Endothelial cell of umbilical vein (primary cell): ENCODE measurements around the gene APOBEC3A. TPM values are rescaled to one million over a fixed set of nuclear protein-coding genes. Genes with fewer than 3 reads are reported as not detected.
"Not testable (repeated sequence)": the region's sequence is repeated elsewhere in the genome, so short reads cannot be mapped to it uniquely, and the experiment has no call there.

Experiments used
- BruUV-seq: library from RNA; stranded (reverse); fragments of 400-500 nt; replicated peaks from 2 replicates; lab custom pipeline; 2021; lab: Mats Ljungman, UMichigan
- CTCF ChIA-PET: fragments of 300-600, 350-600 bp; sonication (Branson Sonifier 250); formaldehyde crosslinking; loops from one replicate; lab custom pipeline; 2021; ENCODE audit warnings: antibody characterized with exemption, inconsistent platforms; lab: Charles Lee
- POLR2A ChIA-PET: fragments of 300-600, 350-600 bp; sonication (Branson Sonifier 250); formaldehyde crosslinking; loops from one replicate; lab custom pipeline; 2021; ENCODE audit warnings: antibody characterized with exemption, inconsistent platforms; lab: Charles Lee
- DNase-seq: peaks from one replicate; pipeline ENCODE4 v3.0.0-alpha.2; 2011; ENCODE audit warnings: low read depth, low spot score
- FAIRE-seq: peaks from 2 replicates; lab custom pipeline; 2011; peaks lifted over from hg19 to GRCh38; lab: Jason Lieb, UNC
- H2AFZ ChIP-seq: 2 replicates; pipeline ENCODE4 v1.6.0; 2012; ENCODE audit warnings: low read depth, low read length, control low read depth, inconsistent platforms
- H3K27ac ChIP-seq: 2 replicates; pipeline ENCODE4 v1.5.1; 2011; ENCODE audit warnings: low read depth, mild to moderate bottlenecking, control low read depth, low read length, moderate library complexity; ENCODE audit not compliant: insufficient read depth
- H3K27me3 ChIP-seq, 2 experiments: 2 replicates each; pipeline versions ENCODE4 v1.6.0 to v1.6.1; 2011; ENCODE audit warnings: low read length in 2 of 2, mixed read lengths in 1 of 2; ENCODE audit not compliant: control insufficient read depth in 2 of 2, insufficient read depth in 2 of 2
- H3K36me3 ChIP-seq, 2 experiments: 2 replicates in 1 of 2; 3 replicates in 1 of 2; pipeline ENCODE4 v1.5.1; 2011; ENCODE audit warnings: low read length in 2 of 2, mild to moderate bottlenecking in 1 of 2, moderate library complexity in 1 of 2; ENCODE audit not compliant: control insufficient read depth in 2 of 2, insufficient read depth in 2 of 2; ENCODE audit errors: extremely low read depth in 1 of 2
- H3K4me1 ChIP-seq: 3 replicates; pipeline ENCODE4 v1.5.1; 2011; ENCODE audit warnings: mild to moderate bottlenecking, low read length; ENCODE audit not compliant: control insufficient read depth, insufficient read depth; ENCODE audit errors: extremely low read depth
- H3K4me2 ChIP-seq: 2 replicates; pipeline ENCODE4 v1.6.1; 2011; ENCODE audit warnings: low read length, control low read depth, mixed read lengths; ENCODE audit not compliant: insufficient read depth
- H3K4me3 ChIP-seq, 3 experiments: fragments of 200-600 bp in 1 of 3; sonication (generic), shearing (Covaris generic) in 1 of 3; replicated peaks in 1 of 3; 2 replicates each; pipeline ENCODE4 v1.5.1; 2011 to 2016; ENCODE audit warnings: control low read depth in 3 of 3, low read length in 3 of 3, mild to moderate bottlenecking in 2 of 3, inconsistent platforms in 1 of 3, low read depth in 1 of 3, moderate library complexity in 1 of 3; ENCODE audit not compliant: insufficient read depth in 1 of 3
- H3K79me2 ChIP-seq: 2 replicates; pipeline ENCODE4 v1.6.0; 2012; ENCODE audit warnings: low read length, inconsistent platforms; ENCODE audit not compliant: control insufficient read depth, insufficient read depth
- H3K9ac ChIP-seq: replicated peaks from 2 replicates; pipeline ENCODE3; 2011; ENCODE audit warnings: low read length, control low read depth; ENCODE audit not compliant: insufficient read depth; ENCODE audit errors: extremely low read depth
- H3K9me1 ChIP-seq: replicated peaks from 3 replicates; pipeline ENCODE4 v1.6.0; 2011; ENCODE audit warnings: mild to moderate bottlenecking, low read length; ENCODE audit not compliant: control insufficient read depth, insufficient read depth; ENCODE audit errors: extremely low read depth
- H3K9me3 ChIP-seq: replicated peaks from 2 replicates; pipeline ENCODE4 v1.5.1; 2012; ENCODE audit warnings: low read length, inconsistent platforms; ENCODE audit not compliant: control insufficient read depth, insufficient read depth
- H4K20me1 ChIP-seq: replicated peaks from 2 replicates; pipeline ENCODE3; 2011; ENCODE audit warnings: mild to moderate bottlenecking, low read length; ENCODE audit not compliant: control insufficient read depth, insufficient read depth; ENCODE audit errors: extremely low read depth
- GATA2 ChIP-seq: IDR thresholded peaks from 2 replicates; pipeline ENCODE4 v1.7.0; 2011; ENCODE audit warnings: low read depth, mild to moderate bottlenecking, moderate library complexity, mixed read lengths, low read length; ENCODE audit not compliant: insufficient read length, insufficient read depth
- JUN ChIP-seq: IDR thresholded peaks from 2 replicates; pipeline ENCODE4 v1.6.1; 2011; ENCODE audit warnings: borderline replicate concordance, low read depth; ENCODE audit not compliant: insufficient read length, insufficient read depth
- MYC ChIP-seq: IDR thresholded peaks from one replicate; pipeline ENCODE4 v1.6.1; 2011; ENCODE audit warnings: mild to moderate bottlenecking, low read depth, low read length
- POLR2A ChIP-seq: IDR thresholded peaks from 2 replicates; pipeline ENCODE4 v1.6.1; 2012; ENCODE audit warnings: low read depth, mild to moderate bottlenecking, control low read depth, low read length
- POLR2AphosphoS5 ChIP-seq: IDR thresholded peaks from 2 replicates; pipeline ENCODE4 v1.6.1; 2012; ENCODE audit warnings: low read depth, mild to moderate bottlenecking, control low read depth, low read length, moderate library complexity; ENCODE audit not compliant: insufficient read depth
- dilution Hi-C: fragments of 300-500 bp; cut with MboI; formaldehyde crosslinking; loops from one replicate; pipeline ENCODE4 v1.15.0; 2019; ENCODE audit warnings: low sequenced_read_pairs; ENCODE audit not compliant: extremely low pct_ligation_motif_present
- intact Hi-C: fragments of 100-400 bp; cut with micrococcal nuclease; formaldehyde crosslinking; loops from one replicate; pipeline ENCODE4 v1.10.0; 2022
- polyA plus RNA-seq, 4 experiments: library from polyadenylated mRNA; depleted of rRNA in 3 of 4; stranded (reverse) in 3 of 4; unstranded in 1 of 4; fragments of >200 nt; gene quantifications; 2 replicates each; pipeline versions ENCODE4 v1.2.1 to v1.2.3, GENCODE V29; 2011 to 2012; ENCODE audit warnings: missing spikeins in 1 of 4
- total RNA-seq: library from RNA; stranded (reverse); gene quantifications from 2 replicates; pipeline ENCODE4 v1.2.3, GENCODE V29; 2021
- TF ChIP-seq, protein P1 (sequence below), 2 donors: IDR thresholded peaks; 1 replicate in 1 of 2; 2 replicates in 1 of 2; pipeline ENCODE4 v1.5.1; 2011; ENCODE audit warnings: low read length in 2 of 2, mild to moderate bottlenecking in 2 of 2, moderate library complexity in 2 of 2, control low read depth in 1 of 2, inconsistent platforms in 1 of 2, low read depth in 1 of 2; ENCODE audit not compliant: insufficient read depth in 1 of 2; ENCODE audit errors: extremely low read depth in 1 of 2
- TF ChIP-seq, protein P2 (sequence below): IDR thresholded peaks from 2 replicates; pipeline ENCODE4 v1.6.1; 2011; ENCODE audit not compliant: insufficient read depth, insufficient read length

Gene APOBEC3A
- total and polyA plus RNA-seq, 2 donors (not counting 3 experiments of a cell fraction or from before 2014, with no cell fraction given), result not detected

DNA sequence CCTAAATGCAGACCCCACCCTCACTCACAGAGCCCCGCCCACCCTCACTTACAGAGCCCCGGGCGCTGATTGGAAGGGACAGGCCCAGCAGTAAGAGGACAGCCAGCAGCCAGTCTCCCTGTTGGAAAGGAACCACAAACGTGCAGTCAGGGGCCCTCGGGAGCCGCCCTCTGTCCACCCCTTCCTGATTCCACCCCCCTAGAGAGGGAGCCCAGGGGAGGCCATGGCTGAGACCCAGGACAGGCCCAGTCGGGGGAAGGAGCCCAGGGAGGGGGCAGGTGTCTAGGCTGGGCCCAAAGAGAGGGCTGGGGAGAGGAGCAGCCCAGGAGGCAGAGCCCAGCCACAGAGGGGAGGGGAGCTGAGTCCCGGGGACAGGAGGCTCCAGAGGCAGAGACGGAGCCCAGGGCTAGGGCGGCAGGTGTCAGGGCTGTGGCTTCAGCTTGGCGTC is 5.9 kb downstream of the APOBEC3A start:
- H3K9me3 ChIP-seq, CTCF ChIA-PET, POLR2A ChIA-PET, intact Hi-C loops, dilution Hi-C loops, H3K79me2 ChIP-seq, H3K4me1 ChIP-seq, H3K27me3 ChIP-seq, H4K20me1 ChIP-seq, FAIRE-seq, H3K27ac ChIP-seq, H3K36me3 ChIP-seq, H3K9me1 ChIP-seq, DNase-seq, H3K4me2 ChIP-seq, H3K9ac ChIP-seq, H3K4me3 ChIP-seq, H2AFZ ChIP-seq, BruUV-seq: not testable (repeated sequence)

DNA sequence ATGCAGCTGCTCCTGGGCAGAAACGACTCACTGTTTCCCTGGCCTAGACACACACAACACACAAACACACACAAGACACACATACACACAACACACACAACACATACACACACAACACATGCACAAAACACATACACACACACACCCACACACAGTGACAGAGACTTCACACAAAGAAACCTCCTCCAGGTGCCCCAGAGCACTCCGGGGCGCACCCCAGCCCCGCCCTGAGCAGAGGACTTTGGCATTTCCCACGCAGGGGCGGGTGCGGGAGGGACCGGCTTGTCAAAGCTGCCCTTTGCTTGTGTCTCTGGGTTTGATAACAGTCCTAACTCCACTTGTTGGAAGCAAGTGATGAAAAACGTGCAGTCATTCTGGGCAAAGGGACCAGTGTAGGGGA is 6.5 kb downstream of the APOBEC3A start:
- no peak for FAIRE-seq
- no peak overlapping the region for H3K4me3 ChIP-seq
- BruUV-seq, result no TSS peak

More for the DNA sequence above, 6.5 kb downstream of the APOBEC3A start:
- intact Hi-C loops (no loop called here), dilution Hi-C loops (no loop called here)
- H3K27me3 ChIP-seq, result peaks cover 0 to 6% of the 10 kb centered on the region in 2 experiments
- CTCF ChIA-PET, result no interaction called here
- no peak overlapping the region for H3K4me2 ChIP-seq
- H3K4me1 ChIP-seq, result no peaks in the 10 kb centered on the region
- no peak overlapping the region for H2AFZ ChIP-seq
- DNase-seq, result no peak
- POLR2A ChIA-PET, result no interaction called here
- TF ChIP-seq POLR2A (no peak), GATA2 (no peak), JUN (no peak), POLR2AphosphoS5 (no peak), MYC (no peak)
- TF ChIP-seq, protein P1, sequence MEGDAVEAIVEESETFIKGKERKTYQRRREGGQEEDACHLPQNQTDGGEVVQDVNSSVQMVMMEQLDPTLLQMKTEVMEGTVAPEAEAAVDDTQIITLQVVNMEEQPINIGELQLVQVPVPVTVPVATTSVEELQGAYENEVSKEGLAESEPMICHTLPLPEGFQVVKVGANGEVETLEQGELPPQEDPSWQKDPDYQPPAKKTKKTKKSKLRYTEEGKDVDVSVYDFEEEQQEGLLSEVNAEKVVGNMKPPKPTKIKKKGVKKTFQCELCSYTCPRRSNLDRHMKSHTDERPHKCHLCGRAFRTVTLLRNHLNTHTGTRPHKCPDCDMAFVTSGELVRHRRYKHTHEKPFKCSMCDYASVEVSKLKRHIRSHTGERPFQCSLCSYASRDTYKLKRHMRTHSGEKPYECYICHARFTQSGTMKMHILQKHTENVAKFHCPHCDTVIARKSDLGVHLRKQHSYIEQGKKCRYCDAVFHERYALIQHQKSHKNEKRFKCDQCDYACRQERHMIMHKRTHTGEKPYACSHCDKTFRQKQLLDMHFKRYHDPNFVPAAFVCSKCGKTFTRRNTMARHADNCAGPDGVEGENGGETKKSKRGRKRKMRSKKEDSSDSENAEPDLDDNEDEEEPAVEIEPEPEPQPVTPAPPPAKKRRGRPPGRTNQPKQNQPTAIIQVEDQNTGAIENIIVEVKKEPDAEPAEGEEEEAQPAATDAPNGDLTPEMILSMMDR (IDR thresholded peaks at IDR 0.05; ENCODE audit: extremely low read depth in 1 of 2, insufficient read depth in 1 of 2, low read depth in 1 of 2, low read length in 2 of 2), result no peak
- TF ChIP-seq, protein P2, sequence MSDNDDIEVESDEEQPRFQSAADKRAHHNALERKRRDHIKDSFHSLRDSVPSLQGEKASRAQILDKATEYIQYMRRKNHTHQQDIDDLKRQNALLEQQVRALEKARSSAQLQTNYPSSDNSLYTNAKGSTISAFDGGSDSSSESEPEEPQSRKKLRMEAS, result no peak
- H3K27ac ChIP-seq, result no peak overlapping the region
- no peaks in the 10 kb centered on the region for H3K79me2 ChIP-seq
- H3K9me1 ChIP-seq, result no peaks in the 10 kb centered on the region
- H3K9me3 ChIP-seq, result no peaks in the 10 kb centered on the region
- no peak overlapping the region for H3K9ac ChIP-seq
- H4K20me1 ChIP-seq, result no peaks in the 10 kb centered on the region
- no peaks in the 10 kb centered on the region for H3K36me3 ChIP-seq
